HL-60 (cell line): Measurements from ENCODE around the gene CNNM4.

Source experiments
- DNase-seq, 2 experiments: peaks; one replicate each; pipeline ENCODE4 v3.0.0-alpha.2; 2010 to 2020; ENCODE audit warnings: low read depth in 1 of 2, low spot score in 1 of 2
- H3K27ac ChIP-seq: fragments of 250-450 bp; sonication (Bioruptor Pico); replicated peaks from 2 replicates; pipeline ENCODE4 v1.5.1; 2020; ENCODE audit warnings: mild to moderate bottlenecking, moderate library complexity
- H3K27me3 ChIP-seq: fragments of 250-450 bp; sonication (Bioruptor Pico); 2 replicates; pipeline ENCODE4 v1.5.1; 2021; ENCODE audit warnings: mild to moderate bottlenecking, moderate library complexity; ENCODE audit not compliant: insufficient read depth, poor library complexity, severe bottlenecking
- H3K4me3 ChIP-seq: replicated peaks from 2 replicates; pipeline ENCODE4 v1.5.1; 2011; ENCODE audit warnings: mild to moderate bottlenecking, control low read depth, low read length; ENCODE audit not compliant: insufficient read depth
- CTCF ChIP-seq: IDR thresholded peaks from one replicate; pipeline ENCODE4 v1.5.1; 2011; ENCODE audit warnings: low read length, control low read depth, inconsistent platforms; ENCODE audit not compliant: insufficient read depth
- GABPA ChIP-seq: IDR thresholded peaks from 2 replicates; pipeline ENCODE4 v1.6.1; 2012; ENCODE audit warnings: low read depth
- POLR2AphosphoS5 ChIP-seq: IDR thresholded peaks from 2 replicates; pipeline ENCODE4 v1.6.1; 2012; ENCODE audit warnings: low read depth
- REST ChIP-seq: IDR thresholded peaks from 2 replicates; pipeline ENCODE4 v1.6.1; 2012; ENCODE audit warnings: low read depth; ENCODE audit not compliant: insufficient replicate concordance
- SPI1 ChIP-seq: IDR thresholded peaks from 2 replicates; pipeline ENCODE4 v1.6.1; 2012; ENCODE audit warnings: low read depth, mild to moderate bottlenecking, borderline replicate concordance

Gene CNNM4

GRCh38 chr2:96835830-96836229 lies 75.1 kb downstream of the CNNM4 start:
- Histone ChIP-seq H3K27me3 (no peaks in the 10 kb centered on the region), H3K27ac (no peak overlapping the region), H3K4me3 (no peak overlapping the region)
- DNase-seq, result no peak
- TF ChIP-seq POLR2AphosphoS5 (no peak), CTCF (no peak), REST (no peak), GABPA (no peak), SPI1 (no peak)

DNA sequence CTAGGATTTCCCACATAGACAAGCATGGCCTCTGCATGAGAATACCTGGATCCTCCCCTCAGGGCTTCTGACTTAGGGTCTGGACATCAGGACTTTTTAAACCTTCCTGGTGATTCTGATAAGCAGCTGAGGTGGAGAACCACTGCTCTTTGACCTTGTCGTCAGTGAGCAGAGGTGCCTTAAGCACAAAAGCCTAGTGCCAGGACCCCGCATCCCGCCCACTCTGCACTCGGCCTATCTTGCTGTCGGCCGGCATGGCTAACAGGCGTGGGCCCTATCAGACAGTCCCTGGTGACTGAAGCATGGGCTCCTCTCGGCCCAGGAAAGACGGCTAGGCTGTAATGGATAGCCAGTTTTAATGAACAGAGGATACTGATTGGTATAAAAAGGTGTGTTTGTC lies 76.9 kb downstream of the CNNM4 start:
- Histone ChIP-seq H3K27ac (no peak overlapping the region), H3K4me3 (no peak overlapping the region), H3K27me3 (no peaks in the 10 kb centered on the region)
- no peak for DNase-seq
- TF ChIP-seq GABPA (no peak), POLR2AphosphoS5 (no peak), REST (no peak), CTCF (no peak), SPI1 (no peak)

DNA sequence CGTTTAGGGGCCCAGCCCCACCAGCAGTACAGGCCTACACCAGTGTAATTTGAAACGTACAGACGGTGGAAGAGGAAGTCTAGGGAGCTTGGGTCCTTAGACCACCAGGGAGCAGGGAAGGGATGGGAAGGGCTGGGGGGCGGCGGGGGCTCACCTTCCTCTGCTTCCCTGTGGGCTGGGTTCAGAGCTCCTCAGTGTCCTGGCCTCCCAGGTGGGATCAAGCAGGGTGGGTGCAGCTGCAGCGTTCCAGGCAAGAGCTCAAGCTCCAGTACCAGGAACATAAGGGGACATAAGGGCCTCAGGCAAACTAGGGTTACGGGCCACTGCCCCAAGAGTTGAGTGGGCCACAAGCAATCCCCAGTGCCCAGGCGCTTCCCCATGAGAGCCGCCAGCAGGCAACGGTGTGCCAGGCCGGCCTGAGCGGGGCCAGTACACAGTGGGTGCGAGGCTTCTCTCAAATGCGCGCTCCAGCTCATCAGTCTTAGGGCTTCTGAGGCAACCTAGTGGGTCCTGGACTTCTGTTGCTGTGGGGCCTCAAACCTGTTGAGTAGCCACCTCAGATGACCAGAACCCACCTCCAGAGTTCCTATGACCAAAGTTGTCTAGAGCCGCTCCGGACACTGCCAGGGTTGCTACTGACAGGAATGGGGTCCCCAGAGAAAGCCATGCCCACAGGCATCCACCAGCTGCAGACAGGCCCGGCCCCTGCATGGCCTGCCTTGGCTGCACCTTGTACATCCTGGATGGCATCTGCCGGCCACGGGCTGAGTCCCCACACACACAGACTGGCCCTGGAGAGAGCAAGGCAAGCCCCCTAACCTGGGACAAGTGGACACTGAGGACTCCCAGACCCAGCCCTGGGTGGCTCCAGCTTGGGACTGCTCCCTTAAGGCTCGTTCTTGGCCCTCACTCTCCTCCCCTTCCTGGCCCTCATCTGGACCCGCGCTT lies 77.9 kb downstream of the CNNM4 start:
- DNase-seq, result no peak
- H3K4me3 ChIP-seq, result no peak overlapping the region
- H3K27me3 ChIP-seq, result no peaks in the 10 kb centered on the region
- TF ChIP-seq CTCF, result no peak
- TF ChIP-seq REST, result no peak
- no peak for TF ChIP-seq POLR2AphosphoS5
- no peak for TF ChIP-seq SPI1
- no peak for TF ChIP-seq GABPA
- no peak overlapping the region for H3K27ac ChIP-seq
